PC-9 (cell line): ENCODE data around the gene CHTF18. TPM values are rescaled to one million over a fixed set of nuclear protein-coding genes. Genes with fewer than 3 reads are reported as not detected.

Source experiments
- BruUV-seq: library from RNA; stranded (reverse); fragments of 400-500 nt; replicated peaks from 2 replicates; lab custom pipeline; 2021; lab: Mats Ljungman, UMichigan
- CTCF ChIA-PET: fragments of 300-600 bp; sonication (Branson Sonifier 250); formaldehyde crosslinking; loops from one replicate; lab custom pipeline; 2022; ENCODE audit warnings: antibody characterized with exemption; lab: Charles Lee
- POLR2A ChIA-PET: fragments of 300-600 bp; sonication (Branson Sonifier 250); formaldehyde crosslinking; loops from one replicate; lab custom pipeline; 2022; ENCODE audit warnings: antibody characterized with exemption; ENCODE audit not compliant: unreplicated experiment; lab: Charles Lee
- DNase-seq, 2 experiments: peaks; one replicate each; pipeline versions ENCODE4 v3.0.0 to v3.0.0-alpha.2; 2015 to 2022; ENCODE audit warnings: mixed read lengths in 1 of 2
- H2AFZ ChIP-seq: fragments of 200-600 bp; sonication (generic); 2 replicates; pipeline ENCODE4 v1.8.1; 2017; ENCODE audit warnings: antibody characterized with exemption
- H3F3A ChIP-seq: fragments of 200-600 bp; sonication (generic); 2 replicates; pipeline ENCODE4 v1.8.1; 2017; ENCODE audit warnings: antibody characterized with exemption, mild to moderate bottlenecking, low read depth; ENCODE audit not compliant: insufficient read depth
- H3K27ac ChIP-seq: fragments of 200-600 bp; sonication (generic); 2 replicates; pipeline ENCODE4 v1.6.1; 2016; ENCODE audit warnings: mixed run types
- H3K27me3 ChIP-seq: fragments of 200-600 bp; sonication (generic); 2 replicates; pipeline ENCODE4 v1.6.1; 2016; ENCODE audit warnings: low read depth, mixed run types; ENCODE audit not compliant: insufficient read depth
- H3K36me3 ChIP-seq: fragments of 200-600 bp; sonication (generic); 2 replicates; pipeline ENCODE4 v1.6.1; 2016; ENCODE audit warnings: low read depth, mixed run types
- H3K4me1 ChIP-seq: fragments of 200-600 bp; sonication (generic); replicated peaks from 2 replicates; pipeline ENCODE4 v1.6.1; 2016; ENCODE audit warnings: mixed run types; ENCODE audit not compliant: insufficient read depth
- H3K4me2 ChIP-seq: fragments of 200-600 bp; sonication (generic); 2 replicates; pipeline ENCODE4 v1.6.1; 2017; ENCODE audit warnings: mixed run types
- H3K4me3 ChIP-seq: fragments of 200-600 bp; sonication (generic); 2 replicates; pipeline ENCODE4 v1.6.1; 2016; ENCODE audit warnings: mixed run types
- H3K79me2 ChIP-seq: fragments of 200-600 bp; sonication (generic); 2 replicates; pipeline ENCODE4 v1.6.1; 2017; ENCODE audit warnings: low read depth, mixed run types
- H3K9me2 ChIP-seq: fragments of 200-600 bp; sonication (generic); 2 replicates; pipeline ENCODE4 v1.8.1; 2017; ENCODE audit warnings: mild to moderate bottlenecking; ENCODE audit not compliant: insufficient read depth
- H3K9me3 ChIP-seq: fragments of 200-600 bp; sonication (generic); 2 replicates; pipeline ENCODE4 v1.8.1; 2016; ENCODE audit warnings: low read depth; ENCODE audit not compliant: insufficient read depth
- H4K20me1 ChIP-seq: fragments of 200-600 bp; sonication (generic); 2 replicates; pipeline ENCODE4 v1.8.1; 2017; ENCODE audit not compliant: insufficient read depth
- EZH2 ChIP-seq: fragments of 200-600 bp; sonication (generic); IDR thresholded peaks from 2 replicates; pipeline ENCODE4 v1.8.0; 2017; ENCODE audit warnings: antibody characterized with exemption, low read depth
- intact Hi-C: fragments of 100-400 bp; cut with micrococcal nuclease; formaldehyde crosslinking; loops from one replicate; pipeline ENCODE4 v1.10.0; 2022; ENCODE audit not compliant: unreplicated experiment
- total RNA-seq: library from RNA; stranded (reverse); gene quantifications from 2 replicates; pipeline ENCODE4 v1.2.3, GENCODE V29; 2021
- TF ChIP-seq, protein P1 (sequence below): fragments of 200-600 bp; sonication (generic); conservative IDR thresholded peaks from 2 replicates; pipeline ENCODE4 v1.6.1; 2017; ENCODE audit warnings: mixed run types, antibody characterized with exemption, mild to moderate bottlenecking, moderate library complexity

The CHTF18 gene
- total RNA-seq, 1 experiment from 2014 or later, result 67.7 TPM

DNA sequence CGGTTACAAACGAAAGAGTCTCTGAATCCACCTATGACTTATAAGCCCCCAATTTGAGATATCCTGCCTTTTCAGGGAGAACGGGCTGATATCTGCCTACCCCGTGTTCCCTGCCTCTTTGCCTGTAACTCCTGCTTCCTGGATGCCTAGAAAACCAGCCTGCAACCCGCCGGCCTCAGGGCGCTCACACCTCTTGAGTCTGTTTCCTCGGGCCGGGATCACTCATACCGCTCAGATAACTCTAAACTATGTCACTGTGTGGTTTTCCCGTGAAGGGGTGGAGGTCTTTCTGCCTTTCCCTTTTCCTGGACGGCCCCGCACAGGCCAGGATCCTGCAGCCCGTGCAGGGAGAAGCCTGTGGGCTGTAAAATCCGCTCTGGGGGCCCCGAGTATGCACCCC, 10.6 kb upstream of the CHTF18 start:
- Histone ChIP-seq H3K27me3 (peaks cover 30% of the 10 kb centered on the region), H3K9me2 (no peaks in the 10 kb centered on the region), H4K20me1 (no peaks in the 10 kb centered on the region), H3K4me2 (0 out of 2 replicates have a peak overlapping the region, but pooled peaks have one; percentile 11), H2AFZ (no peak overlapping the region), H3K9me3 (no peaks in the 10 kb centered on the region), H3K4me1 (no peaks in the 10 kb centered on the region), H3F3A (0 out of 2 replicates have a peak, but pooled peaks cover 6% of the 10 kb centered on the region), H3K27ac (no peak overlapping the region), H3K79me2 (no peaks in the 10 kb centered on the region), H3K36me3 (no peaks in the 10 kb centered on the region), H3K4me3 (no peak overlapping the region)
- ChIA-PET POLR2A (no interaction called here), CTCF (no interaction called here)
- no peak for TF ChIP-seq EZH2
- TF ChIP-seq, protein P1, sequence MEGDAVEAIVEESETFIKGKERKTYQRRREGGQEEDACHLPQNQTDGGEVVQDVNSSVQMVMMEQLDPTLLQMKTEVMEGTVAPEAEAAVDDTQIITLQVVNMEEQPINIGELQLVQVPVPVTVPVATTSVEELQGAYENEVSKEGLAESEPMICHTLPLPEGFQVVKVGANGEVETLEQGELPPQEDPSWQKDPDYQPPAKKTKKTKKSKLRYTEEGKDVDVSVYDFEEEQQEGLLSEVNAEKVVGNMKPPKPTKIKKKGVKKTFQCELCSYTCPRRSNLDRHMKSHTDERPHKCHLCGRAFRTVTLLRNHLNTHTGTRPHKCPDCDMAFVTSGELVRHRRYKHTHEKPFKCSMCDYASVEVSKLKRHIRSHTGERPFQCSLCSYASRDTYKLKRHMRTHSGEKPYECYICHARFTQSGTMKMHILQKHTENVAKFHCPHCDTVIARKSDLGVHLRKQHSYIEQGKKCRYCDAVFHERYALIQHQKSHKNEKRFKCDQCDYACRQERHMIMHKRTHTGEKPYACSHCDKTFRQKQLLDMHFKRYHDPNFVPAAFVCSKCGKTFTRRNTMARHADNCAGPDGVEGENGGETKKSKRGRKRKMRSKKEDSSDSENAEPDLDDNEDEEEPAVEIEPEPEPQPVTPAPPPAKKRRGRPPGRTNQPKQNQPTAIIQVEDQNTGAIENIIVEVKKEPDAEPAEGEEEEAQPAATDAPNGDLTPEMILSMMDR, result no peak
- intact Hi-C loops, result loop anchor here (2.0 kb wide), 2 partner anchors 17 to 37 kb away; partner anchors contain the start of genes CIAO3 and MSLN
- no TSS peak for BruUV-seq
- peak in 1 of 2 experiments; percentile 62 for DNase-seq

DNA sequence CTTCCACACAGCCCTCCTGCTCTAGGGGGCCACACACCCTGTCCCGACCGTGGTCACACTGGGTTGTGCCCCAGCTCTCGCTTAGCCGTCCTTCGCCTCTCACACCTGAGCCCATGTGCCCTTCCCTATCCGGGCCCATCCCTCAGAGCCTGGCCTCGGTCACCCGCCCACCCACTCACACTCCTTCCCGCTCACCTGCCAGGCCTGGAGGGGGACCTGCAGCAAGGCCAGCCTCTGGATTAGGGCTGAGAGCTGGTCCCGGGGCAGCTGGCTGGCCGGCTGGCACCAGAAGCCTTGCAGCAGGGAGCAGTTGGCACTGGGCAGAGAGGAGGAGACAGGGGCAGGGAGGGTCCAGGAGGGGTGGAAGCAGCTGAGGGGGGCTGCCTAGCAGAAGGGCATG, 10.0 kb upstream of the CHTF18 start:
- TF ChIP-seq EZH2, result no peak
- TF ChIP-seq, protein P1, result no peak
- intact Hi-C loops, result no loop called here
- no peak overlapping the region for H3K4me2 ChIP-seq
- H3K9me2 ChIP-seq, result no peaks in the 10 kb centered on the region
- no peaks in the 10 kb centered on the region for H3K9me3 ChIP-seq
- H3K4me1 ChIP-seq, result no peaks in the 10 kb centered on the region
- peaks cover 34% of the 10 kb centered on the region for H3K27me3 ChIP-seq
- ChIA-PET CTCF (no interaction called here), POLR2A (no interaction called here)
- BruUV-seq, result no TSS peak
- no peaks in the 10 kb centered on the region for H3K79me2 ChIP-seq
- no peaks in the 10 kb centered on the region for H4K20me1 ChIP-seq
- no peak overlapping the region for H3K4me3 ChIP-seq
- no peak overlapping the region for H3K27ac ChIP-seq
- 0 out of 2 replicates have a peak, but pooled peaks cover 6% of the 10 kb centered on the region for H3F3A ChIP-seq
- H2AFZ ChIP-seq, result no peak overlapping the region
- H3K36me3 ChIP-seq, result no peaks in the 10 kb centered on the region
- no peak for DNase-seq

DNA sequence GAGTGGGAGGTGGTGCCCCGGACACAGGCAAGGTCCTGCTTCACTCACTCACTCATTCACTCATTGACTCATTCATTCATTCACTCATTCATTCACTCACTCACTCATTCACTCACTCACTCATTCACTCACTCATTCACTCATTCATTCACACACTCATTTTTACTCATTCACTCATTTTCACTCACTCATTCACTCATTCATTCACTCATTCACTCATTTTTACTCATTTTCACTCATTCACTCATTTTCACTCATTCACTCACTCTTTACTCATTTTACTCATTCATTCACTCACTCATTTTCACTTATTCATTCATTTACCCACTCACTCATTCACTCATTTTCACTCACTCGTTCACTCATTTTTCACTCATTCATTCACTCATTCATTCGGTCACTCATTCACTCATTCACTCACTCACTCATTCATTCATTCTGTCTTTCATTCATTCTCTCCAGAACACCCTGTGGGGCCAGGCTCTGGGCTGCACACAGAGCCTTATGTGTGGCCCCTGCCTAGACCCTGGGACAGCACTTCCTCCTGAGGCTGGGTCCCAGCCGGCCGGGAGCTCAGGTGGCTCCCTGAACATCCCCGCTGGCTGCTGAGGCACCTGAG, 9.4 kb upstream of the CHTF18 start:
- no peaks in the 10 kb centered on the region for H4K20me1 ChIP-seq
- H2AFZ ChIP-seq, result no peak overlapping the region
- no peaks in the 10 kb centered on the region for H3K9me2 ChIP-seq
- 0 out of 2 replicates have a peak, but pooled peaks cover 6% of the 10 kb centered on the region for H3F3A ChIP-seq
- intact Hi-C loops, result no loop called here
- no peak for DNase-seq
- no TSS peak for BruUV-seq
- H3K4me3 ChIP-seq, result no peak overlapping the region
- POLR2A ChIA-PET, result no interaction called here
- no peak overlapping the region for H3K4me2 ChIP-seq
- no peak overlapping the region for H3K27ac ChIP-seq
- H3K27me3 ChIP-seq, result peaks cover 34% of the 10 kb centered on the region
- no peaks in the 10 kb centered on the region for H3K9me3 ChIP-seq
- no peaks in the 10 kb centered on the region for H3K4me1 ChIP-seq
- no peaks in the 10 kb centered on the region for H3K79me2 ChIP-seq
- TF ChIP-seq EZH2, result no peak
- TF ChIP-seq, protein P1, result no peak
- no peaks in the 10 kb centered on the region for H3K36me3 ChIP-seq
- CTCF ChIA-PET, result no interaction called here
